K562 (cell line): ENCODE measurements around the gene ZDHHC5. TPM values are rescaled to one million over a fixed set of nuclear protein-coding genes. Genes with fewer than 3 reads are reported as not detected.

Experiments used
- ARNT ChIP-seq, 2 experiments: fragments of 450-650 bp; IDR thresholded peaks; 2 replicates each; pipeline ENCODE4 v1.6.1; 2016; ENCODE audit warnings: mild to moderate bottlenecking in 1 of 2
- ATF1 ChIP-seq, 2 experiments: fragments of 450-650 bp in 1 of 2; IDR thresholded peaks; 2 replicates each; pipeline ENCODE4 v1.6.1; 2016; ENCODE audit warnings: missing compliant biosample characterization in 1 of 2, missing genetic modification characterization in 1 of 2
- ETV5 ChIP-seq: sonication (generic); formaldehyde crosslinking; IDR thresholded peaks from 2 replicates; pipeline ENCODE4 v1.4.0; 2020; ENCODE audit warnings: low read depth, mild to moderate bottlenecking, missing genetic modification reagents
- FOXM1 ChIP-seq, 2 experiments: fragments of 450-650 bp in 1 of 2; sonication (generic) in 1 of 2; formaldehyde crosslinking in 1 of 2; IDR thresholded peaks; 2 replicates each; pipeline versions ENCODE4 v1.6.1 to v1.9.0; 2017 to 2022; ENCODE audit warnings: low read depth in 2 of 2, mild to moderate bottlenecking in 2 of 2, missing genetic modification reagents in 1 of 2, moderate library complexity in 1 of 2
- GATA2 ChIP-seq: sonication (generic); formaldehyde crosslinking; IDR thresholded peaks from 2 replicates; pipeline ENCODE4 v1.4.0; 2020; ENCODE audit warnings: mild to moderate bottlenecking, missing genetic modification reagents
- HNRNPK ChIP-seq: fragments of 200-400 bp; formaldehyde crosslinking; IDR thresholded peaks from one replicate; pipeline ENCODE4 v1.6.1; 2018; ENCODE audit warnings: mild to moderate bottlenecking, low read depth, low read length; ENCODE audit not compliant: poor library complexity, severe bottlenecking
- NCOA6 ChIP-seq: fragments of 450-650 bp; IDR thresholded peaks from 2 replicates; pipeline ENCODE4 v1.6.1; 2017; ENCODE audit warnings: mild to moderate bottlenecking
- NRF1 ChIP-seq, 2 experiments: fragments of 450-650 bp; IDR thresholded peaks in 1 of 2; conservative IDR thresholded peaks in 1 of 2; 2 replicates each; pipeline ENCODE4 v1.6.1; 2014; ENCODE audit warnings: mild to moderate bottlenecking in 2 of 2
- PBX2 ChIP-seq, 2 experiments: IDR thresholded peaks in 1 of 2; conservative IDR thresholded peaks in 1 of 2; 2 replicates each; pipeline ENCODE4 v1.6.1; 2016; ENCODE audit warnings: low read depth in 2 of 2, mild to moderate bottlenecking in 1 of 2, missing compliant biosample characterization in 1 of 2, missing genetic modification characterization in 1 of 2, moderate library complexity in 1 of 2
- RBM22 ChIP-seq: fragments of 200-400 bp; formaldehyde crosslinking; IDR thresholded peaks from 2 replicates; pipeline ENCODE4 v1.6.1; 2018; ENCODE audit warnings: low read length, low read depth; ENCODE audit not compliant: poor library complexity, severe bottlenecking
- SMARCE1 ChIP-seq: fragments of 450-650 bp; IDR thresholded peaks from 2 replicates; pipeline ENCODE4 v1.7.1; 2016; ENCODE audit warnings: mild to moderate bottlenecking
- SREBF1 ChIP-seq: fragments of 150-350 bp; IDR thresholded peaks from 2 replicates; pipeline ENCODE4 v1.6.1; 2014; ENCODE audit warnings: antibody characterized with exemption, low read depth, low read length, borderline replicate concordance
- ZNF561 ChIP-seq: fragments of 450-650 bp; formaldehyde crosslinking; conservative IDR thresholded peaks from 2 replicates; pipeline ENCODE4 v1.4.0; 2020; ENCODE audit warnings: mild to moderate bottlenecking, moderate library complexity
- ZNF707 ChIP-seq: fragments of 250-450 bp; sonication (Bioruptor Pico); conservative IDR thresholded peaks from 2 replicates; pipeline ENCODE4 v1.8.0; 2022; ENCODE audit warnings: inconsistent platforms, mild to moderate bottlenecking, moderate library complexity
- ZNF77 ChIP-seq: fragments of 250-450 bp; sonication (Bioruptor Pico); IDR thresholded peaks from 2 replicates; pipeline ENCODE4 v1.5.0; 2020
- polyA plus RNA-seq, 8 experiments: library from polyadenylated mRNA; depleted of rRNA in 4 of 8; stranded (reverse) in 5 of 8; unstranded in 3 of 8; fragments of >200 nt; fragmentation: Nextera tagmentation in 2 of 8; fragmentation: Illumina TruSeq in 1 of 8; extraction: Ambion mirVana in 2 of 8; extraction: Trizol in 1 of 8; gene quantifications; 2 replicates each; pipeline versions ENCODE4 v1.2.1 to v1.2.3, GENCODE V29; 2011 to 2014; ENCODE audit warnings: inconsistent platforms in 1 of 8, missing spikeins in 1 of 8
- total RNA-seq, 7 experiments: library from RNA; depleted of rRNA in 6 of 7; stranded (reverse); fragments of >200 nt in 6 of 7; fragmentation: Illumina TruSeq in 2 of 7; extraction: Trizol in 2 of 7; gene quantifications; 2 replicates each; pipeline versions ENCODE4 v1.2.1 to v1.2.3, GENCODE V29; 2011 to 2021; ENCODE audit warnings: low replicate concordance in 1 of 7
- TF ChIP-seq, protein P1 (sequence below): fragments of 250-450 bp; sonication (Bioruptor Pico); IDR thresholded peaks from 2 replicates; pipeline ENCODE4 v1.4.0; 2020; ENCODE audit warnings: mild to moderate bottlenecking, moderate library complexity
- TF ChIP-seq, protein P2 (sequence below): fragments of 250-450 bp; sonication (Bioruptor Pico); IDR thresholded peaks from 2 replicates; pipeline ENCODE4 v1.8.0; 2022; ENCODE audit warnings: inconsistent platforms

ZDHHC5 gene
- total and polyA plus RNA-seq, 9 of the 15 experiments (the other 6 are each of a cell fraction or from before 2014, with no cell fraction given), result 3.8 to 64.2 (median 35.9) TPM

- TF ChIP-seq PBX2 (CRISPR knock-in tag; IDR thresholded peaks at IDR 0.05; ENCODE audit: low read depth), result no peak
- peak; percentile 96 for TF ChIP-seq PBX2 (tag; conservative IDR thresholded peaks at IDR 0.05; ENCODE audit: low read depth)
- peak; percentile 21 to 31; a peak in 1 of 4 replicates for TF ChIP-seq ARNT (IDR thresholded peaks at IDR 0.05)
- TF ChIP-seq SREBF1, result no peak
- TF ChIP-seq ZNF77 (CRISPR knock-in tag), result no peak
- 0 out of 2 replicates have a peak, but pooled peaks have one; percentile 4 for TF ChIP-seq ATF1 (CRISPR knock-in tag; IDR thresholded peaks at IDR 0.05)
- peak; percentile 97 for TF ChIP-seq ATF1 (tag; IDR thresholded peaks at IDR 0.05)
- TF ChIP-seq NCOA6, result no peak
- peak; percentile 36; the same call in 1 of the 2 replicates for TF ChIP-seq SMARCE1
- TF ChIP-seq ZNF707 (CRISPR knock-in tag), result no peak
- TF ChIP-seq ZNF561, result no peak
- peak in 1 of 2 experiments; percentile 32; a peak in 1 of 4 replicates for TF ChIP-seq NRF1 (conservative IDR thresholded peaks at IDR 0.05 in 1 of 2, IDR thresholded peaks at IDR 0.05 in 1 of 2)
- TF ChIP-seq RBM22, result no peak
- TF ChIP-seq, protein P1, sequence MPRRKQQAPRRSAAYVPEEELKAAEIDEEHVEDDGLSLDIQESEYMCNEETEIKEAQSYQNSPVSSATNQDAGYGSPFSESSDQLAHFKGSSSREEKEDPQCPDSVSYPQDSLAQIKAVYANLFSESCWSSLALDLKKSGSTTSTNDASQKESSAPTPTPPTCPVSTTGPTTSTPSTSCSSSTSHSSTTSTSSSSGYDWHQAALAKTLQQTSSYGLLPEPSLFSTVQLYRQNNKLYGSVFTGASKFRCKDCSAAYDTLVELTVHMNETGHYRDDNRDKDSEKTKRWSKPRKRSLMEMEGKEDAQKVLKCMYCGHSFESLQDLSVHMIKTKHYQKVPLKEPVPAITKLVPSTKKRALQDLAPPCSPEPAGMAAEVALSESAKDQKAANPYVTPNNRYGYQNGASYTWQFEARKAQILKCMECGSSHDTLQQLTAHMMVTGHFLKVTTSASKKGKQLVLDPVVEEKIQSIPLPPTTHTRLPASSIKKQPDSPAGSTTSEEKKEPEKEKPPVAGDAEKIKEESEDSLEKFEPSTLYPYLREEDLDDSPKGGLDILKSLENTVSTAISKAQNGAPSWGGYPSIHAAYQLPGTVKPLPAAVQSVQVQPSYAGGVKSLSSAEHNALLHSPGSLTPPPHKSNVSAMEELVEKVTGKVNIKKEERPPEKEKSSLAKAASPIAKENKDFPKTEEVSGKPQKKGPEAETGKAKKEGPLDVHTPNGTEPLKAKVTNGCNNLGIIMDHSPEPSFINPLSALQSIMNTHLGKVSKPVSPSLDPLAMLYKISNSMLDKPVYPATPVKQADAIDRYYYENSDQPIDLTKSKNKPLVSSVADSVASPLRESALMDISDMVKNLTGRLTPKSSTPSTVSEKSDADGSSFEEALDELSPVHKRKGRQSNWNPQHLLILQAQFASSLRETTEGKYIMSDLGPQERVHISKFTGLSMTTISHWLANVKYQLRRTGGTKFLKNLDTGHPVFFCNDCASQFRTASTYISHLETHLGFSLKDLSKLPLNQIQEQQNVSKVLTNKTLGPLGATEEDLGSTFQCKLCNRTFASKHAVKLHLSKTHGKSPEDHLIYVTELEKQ, result no peak
- no peak for TF ChIP-seq GATA2 (CRISPR knock-in tag)
- no peak for TF ChIP-seq HNRNPK
- TF ChIP-seq, protein P2, sequence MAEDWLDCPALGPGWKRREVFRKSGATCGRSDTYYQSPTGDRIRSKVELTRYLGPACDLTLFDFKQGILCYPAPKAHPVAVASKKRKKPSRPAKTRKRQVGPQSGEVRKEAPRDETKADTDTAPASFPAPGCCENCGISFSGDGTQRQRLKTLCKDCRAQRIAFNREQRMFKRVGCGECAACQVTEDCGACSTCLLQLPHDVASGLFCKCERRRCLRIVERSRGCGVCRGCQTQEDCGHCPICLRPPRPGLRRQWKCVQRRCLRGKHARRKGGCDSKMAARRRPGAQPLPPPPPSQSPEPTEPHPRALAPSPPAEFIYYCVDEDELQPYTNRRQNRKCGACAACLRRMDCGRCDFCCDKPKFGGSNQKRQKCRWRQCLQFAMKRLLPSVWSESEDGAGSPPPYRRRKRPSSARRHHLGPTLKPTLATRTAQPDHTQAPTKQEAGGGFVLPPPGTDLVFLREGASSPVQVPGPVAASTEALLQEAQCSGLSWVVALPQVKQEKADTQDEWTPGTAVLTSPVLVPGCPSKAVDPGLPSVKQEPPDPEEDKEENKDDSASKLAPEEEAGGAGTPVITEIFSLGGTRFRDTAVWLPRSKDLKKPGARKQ, result no peak
- TF ChIP-seq ETV5, result peak; percentile 72
- TF ChIP-seq FOXM1 (IDR thresholded peaks at IDR 0.05; ENCODE audit: low read depth), result peak; percentile 80
- TF ChIP-seq FOXM1 (CRISPR knock-in tag; IDR thresholded peaks at IDR 0.05; ENCODE audit: low read depth), result peak; percentile 76; the same call in 1 of the 2 replicates
Observed at GRCh38 chr11:57712256-57713150, 44.6 kb downstream of the ZDHHC5 start, which contains the start of gene TMX2 (continued).
